HL-60 (cell line): ENCODE data around the gene GALNT5.

Source experiments
- GABPA ChIP-seq: IDR thresholded peaks from 2 replicates; pipeline ENCODE4 v1.6.1; 2012; ENCODE audit warnings: low read depth
- POLR2AphosphoS5 ChIP-seq: IDR thresholded peaks from 2 replicates; pipeline ENCODE4 v1.6.1; 2012; ENCODE audit warnings: low read depth
- TF ChIP-seq, protein P1 (sequence below): IDR thresholded peaks from one replicate; pipeline ENCODE4 v1.5.1; 2011; ENCODE audit warnings: low read length, control low read depth, inconsistent platforms; ENCODE audit not compliant: insufficient read depth
- TF ChIP-seq, protein P2 (sequence below): IDR thresholded peaks from 2 replicates; pipeline ENCODE4 v1.6.1; 2012; ENCODE audit warnings: low read depth; ENCODE audit not compliant: insufficient replicate concordance

DNA sequence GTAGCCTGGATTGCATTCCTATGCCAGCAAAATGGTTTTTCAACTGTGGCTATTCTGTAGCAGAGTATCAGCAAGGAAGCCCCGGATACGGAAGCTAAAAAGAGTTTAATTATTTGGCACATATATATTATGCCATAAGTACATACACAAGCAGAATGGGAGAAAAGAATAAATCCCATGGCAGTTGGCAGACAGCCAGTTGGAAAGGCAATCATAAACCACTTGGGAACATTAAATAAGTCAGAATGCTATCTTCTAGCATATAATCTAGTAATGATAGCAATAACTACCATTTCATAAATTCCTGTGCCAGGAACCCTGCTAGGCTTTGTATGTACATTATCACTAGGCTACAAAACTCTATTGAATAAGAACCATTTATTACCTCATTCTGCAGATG is 26.0 kb downstream of the GALNT5 start:
- TF ChIP-seq, protein P1, sequence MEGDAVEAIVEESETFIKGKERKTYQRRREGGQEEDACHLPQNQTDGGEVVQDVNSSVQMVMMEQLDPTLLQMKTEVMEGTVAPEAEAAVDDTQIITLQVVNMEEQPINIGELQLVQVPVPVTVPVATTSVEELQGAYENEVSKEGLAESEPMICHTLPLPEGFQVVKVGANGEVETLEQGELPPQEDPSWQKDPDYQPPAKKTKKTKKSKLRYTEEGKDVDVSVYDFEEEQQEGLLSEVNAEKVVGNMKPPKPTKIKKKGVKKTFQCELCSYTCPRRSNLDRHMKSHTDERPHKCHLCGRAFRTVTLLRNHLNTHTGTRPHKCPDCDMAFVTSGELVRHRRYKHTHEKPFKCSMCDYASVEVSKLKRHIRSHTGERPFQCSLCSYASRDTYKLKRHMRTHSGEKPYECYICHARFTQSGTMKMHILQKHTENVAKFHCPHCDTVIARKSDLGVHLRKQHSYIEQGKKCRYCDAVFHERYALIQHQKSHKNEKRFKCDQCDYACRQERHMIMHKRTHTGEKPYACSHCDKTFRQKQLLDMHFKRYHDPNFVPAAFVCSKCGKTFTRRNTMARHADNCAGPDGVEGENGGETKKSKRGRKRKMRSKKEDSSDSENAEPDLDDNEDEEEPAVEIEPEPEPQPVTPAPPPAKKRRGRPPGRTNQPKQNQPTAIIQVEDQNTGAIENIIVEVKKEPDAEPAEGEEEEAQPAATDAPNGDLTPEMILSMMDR = no peak
- TF ChIP-seq GABPA (no peak), POLR2AphosphoS5 (no peak)
- TF ChIP-seq, protein P2, sequence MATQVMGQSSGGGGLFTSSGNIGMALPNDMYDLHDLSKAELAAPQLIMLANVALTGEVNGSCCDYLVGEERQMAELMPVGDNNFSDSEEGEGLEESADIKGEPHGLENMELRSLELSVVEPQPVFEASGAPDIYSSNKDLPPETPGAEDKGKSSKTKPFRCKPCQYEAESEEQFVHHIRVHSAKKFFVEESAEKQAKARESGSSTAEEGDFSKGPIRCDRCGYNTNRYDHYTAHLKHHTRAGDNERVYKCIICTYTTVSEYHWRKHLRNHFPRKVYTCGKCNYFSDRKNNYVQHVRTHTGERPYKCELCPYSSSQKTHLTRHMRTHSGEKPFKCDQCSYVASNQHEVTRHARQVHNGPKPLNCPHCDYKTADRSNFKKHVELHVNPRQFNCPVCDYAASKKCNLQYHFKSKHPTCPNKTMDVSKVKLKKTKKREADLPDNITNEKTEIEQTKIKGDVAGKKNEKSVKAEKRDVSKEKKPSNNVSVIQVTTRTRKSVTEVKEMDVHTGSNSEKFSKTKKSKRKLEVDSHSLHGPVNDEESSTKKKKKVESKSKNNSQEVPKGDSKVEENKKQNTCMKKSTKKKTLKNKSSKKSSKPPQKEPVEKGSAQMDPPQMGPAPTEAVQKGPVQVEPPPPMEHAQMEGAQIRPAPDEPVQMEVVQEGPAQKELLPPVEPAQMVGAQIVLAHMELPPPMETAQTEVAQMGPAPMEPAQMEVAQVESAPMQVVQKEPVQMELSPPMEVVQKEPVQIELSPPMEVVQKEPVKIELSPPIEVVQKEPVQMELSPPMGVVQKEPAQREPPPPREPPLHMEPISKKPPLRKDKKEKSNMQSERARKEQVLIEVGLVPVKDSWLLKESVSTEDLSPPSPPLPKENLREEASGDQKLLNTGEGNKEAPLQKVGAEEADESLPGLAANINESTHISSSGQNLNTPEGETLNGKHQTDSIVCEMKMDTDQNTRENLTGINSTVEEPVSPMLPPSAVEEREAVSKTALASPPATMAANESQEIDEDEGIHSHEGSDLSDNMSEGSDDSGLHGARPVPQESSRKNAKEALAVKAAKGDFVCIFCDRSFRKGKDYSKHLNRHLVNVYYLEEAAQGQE = no peak
